ENCODE data around the gene CNTNAP3. TPM values are rescaled to one million over a fixed set of nuclear protein-coding genes. Genes with fewer than 3 reads are reported as not detected.
"Not testable (repeated sequence)": the region's sequence is repeated elsewhere in the genome, so short reads cannot be mapped to it uniquely, and the experiment has no call there.

The CNTNAP3 gene
- total RNA-seq, 4 donors from 2014 or later, result 7.5 to 11.5 (median 8.4) TPM

- H3K9me3 ChIP-seq; DNase-seq; H3K27ac ChIP-seq; H3K27me3 ChIP-seq; H3K4me1 ChIP-seq; H3K36me3 ChIP-seq; H3K4me3 ChIP-seq; intact Hi-C loops (cut with DNase I; ENCODE audit: low total_unique reads): not testable (repeated sequence)
Measured at GRCh38 chr9:39121401-39121800, 166.6 kb downstream of the CNTNAP3 start.

GRCh38 chr9:39111746-39112145 lies 176.2 kb downstream of the CNTNAP3 start:
- H3K9me3 ChIP-seq; H3K4me3 ChIP-seq; H3K4me1 ChIP-seq; DNase-seq; H3K27ac ChIP-seq; intact Hi-C loops (cut with DNase I; ENCODE audit: low total_unique reads); H3K27me3 ChIP-seq; H3K36me3 ChIP-seq: not testable (repeated sequence)

GRCh38 chr9:39108145-39108544 lies 179.8 kb downstream of the CNTNAP3 start:
- intact Hi-C loops (cut with DNase I; ENCODE audit: low total_unique reads), result no loop called here
- Histone ChIP-seq H3K4me3 (no peak overlapping the region), H3K9me3 (no peaks in the 10 kb centered on the region), H3K27ac (no peak overlapping the region), H3K36me3 (no peaks in the 10 kb centered on the region), H3K27me3 (no peaks in the 10 kb centered on the region), H3K4me1 (no peaks in the 10 kb centered on the region)
- no peak for TF ChIP-seq POLR2A (IDR thresholded peaks at IDR 0.05)
- no peak for TF ChIP-seq CTCF (IDR thresholded peaks at IDR 0.05)
- no peak for DNase-seq

- intact Hi-C loops (cut with DNase I; ENCODE audit: low total_unique reads); H3K27ac ChIP-seq; H3K27me3 ChIP-seq; H3K36me3 ChIP-seq; H3K4me3 ChIP-seq; H3K4me1 ChIP-seq; H3K9me3 ChIP-seq; DNase-seq: not testable (repeated sequence)
Measured at GRCh38 chr9:39097208-39097607, 190.8 kb downstream of the CNTNAP3 start.

GRCh38 chr9:39085311-39085710 lies 202.7 kb downstream of the CNTNAP3 start:
- H3K9me3 ChIP-seq; H3K4me3 ChIP-seq; intact Hi-C loops (cut with DNase I; ENCODE audit: low total_unique reads); H3K27ac ChIP-seq; H3K27me3 ChIP-seq; H3K4me1 ChIP-seq; DNase-seq; H3K36me3 ChIP-seq: not testable (repeated sequence)

GRCh38 chr9:39082574-39082973 lies 205.4 kb downstream of the CNTNAP3 start:
- H3K27ac ChIP-seq; intact Hi-C loops (cut with DNase I; ENCODE audit: low total_unique reads); H3K9me3 ChIP-seq; H3K4me3 ChIP-seq; H3K36me3 ChIP-seq; H3K4me1 ChIP-seq; H3K27me3 ChIP-seq; DNase-seq: not testable (repeated sequence)

- intact Hi-C loops (cut with DNase I; ENCODE audit: low total_unique reads); H3K4me1 ChIP-seq; H3K9me3 ChIP-seq; H3K27ac ChIP-seq; H3K36me3 ChIP-seq; H3K4me3 ChIP-seq; DNase-seq; H3K27me3 ChIP-seq: not testable (repeated sequence)
Measured at GRCh38 chr9:39080081-39080480, 207.9 kb downstream of the CNTNAP3 start.

- H3K4me3 ChIP-seq; H3K27me3 ChIP-seq; H3K36me3 ChIP-seq; H3K27ac ChIP-seq; H3K4me1 ChIP-seq; DNase-seq; H3K9me3 ChIP-seq; intact Hi-C loops (cut with DNase I; ENCODE audit: low total_unique reads): not testable (repeated sequence)
Measured at GRCh38 chr9:39078621-39079256, 209.2 kb downstream of the CNTNAP3 start.

GRCh38 chr9:39073537-39073936 lies 214.4 kb downstream of the CNTNAP3 start:
- intact Hi-C loops (cut with DNase I; ENCODE audit: low total_unique reads); H3K27me3 ChIP-seq; H3K9me3 ChIP-seq; H3K36me3 ChIP-seq; H3K4me1 ChIP-seq; DNase-seq; H3K4me3 ChIP-seq; H3K27ac ChIP-seq: not testable (repeated sequence)

GRCh38 chr9:39067683-39068082 lies 220.3 kb downstream of the CNTNAP3 start:
- H3K4me3 ChIP-seq; H3K36me3 ChIP-seq; H3K27ac ChIP-seq; H3K4me1 ChIP-seq; H3K27me3 ChIP-seq; intact Hi-C loops (cut with DNase I; ENCODE audit: low total_unique reads); DNase-seq; H3K9me3 ChIP-seq: not testable (repeated sequence)

- H3K9me3 ChIP-seq; H3K27me3 ChIP-seq; intact Hi-C loops (cut with DNase I; ENCODE audit: low total_unique reads); DNase-seq; H3K4me3 ChIP-seq; H3K36me3 ChIP-seq; H3K27ac ChIP-seq; H3K4me1 ChIP-seq: not testable (repeated sequence)
Measured at GRCh38 chr9:39062966-39063365, 225.0 kb downstream of the CNTNAP3 start.

GRCh38 chr9:39054453-39054852 lies 233.5 kb downstream of the CNTNAP3 start:
- H3K36me3 ChIP-seq; intact Hi-C loops (cut with DNase I; ENCODE audit: low total_unique reads); H3K4me3 ChIP-seq; H3K9me3 ChIP-seq; H3K27me3 ChIP-seq; H3K27ac ChIP-seq; DNase-seq; H3K4me1 ChIP-seq: not testable (repeated sequence)

- H3K36me3 ChIP-seq; DNase-seq; H3K4me1 ChIP-seq; intact Hi-C loops (cut with DNase I; ENCODE audit: low total_unique reads); H3K27me3 ChIP-seq; H3K27ac ChIP-seq; H3K9me3 ChIP-seq; H3K4me3 ChIP-seq: not testable (repeated sequence)
Measured at GRCh38 chr9:39046833-39047232, 241.1 kb downstream of the CNTNAP3 start.
